ENCODE results near the gene TBC1D25.

DNA sequence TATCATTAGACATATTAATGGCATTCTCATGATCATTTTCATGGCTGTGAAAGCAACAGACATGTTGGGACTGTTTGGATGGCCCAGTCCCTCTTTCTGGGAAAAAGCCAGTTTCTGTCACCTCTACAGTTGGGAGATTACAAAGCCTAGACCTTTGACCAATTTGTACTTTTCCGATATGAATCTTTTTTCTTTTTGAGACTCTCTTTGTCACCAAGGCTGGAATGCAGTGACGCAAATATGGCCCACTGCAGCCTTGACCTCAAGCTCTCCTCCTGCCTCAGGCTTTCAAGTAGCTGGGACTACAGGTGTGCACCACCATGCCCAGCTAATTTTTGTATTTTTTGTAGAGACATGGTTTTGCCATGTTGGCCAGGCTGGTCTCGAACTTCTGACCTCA lies 9.4 kb downstream of the TBC1D25 start:
- TF ChIP-seq, protein P1, sequence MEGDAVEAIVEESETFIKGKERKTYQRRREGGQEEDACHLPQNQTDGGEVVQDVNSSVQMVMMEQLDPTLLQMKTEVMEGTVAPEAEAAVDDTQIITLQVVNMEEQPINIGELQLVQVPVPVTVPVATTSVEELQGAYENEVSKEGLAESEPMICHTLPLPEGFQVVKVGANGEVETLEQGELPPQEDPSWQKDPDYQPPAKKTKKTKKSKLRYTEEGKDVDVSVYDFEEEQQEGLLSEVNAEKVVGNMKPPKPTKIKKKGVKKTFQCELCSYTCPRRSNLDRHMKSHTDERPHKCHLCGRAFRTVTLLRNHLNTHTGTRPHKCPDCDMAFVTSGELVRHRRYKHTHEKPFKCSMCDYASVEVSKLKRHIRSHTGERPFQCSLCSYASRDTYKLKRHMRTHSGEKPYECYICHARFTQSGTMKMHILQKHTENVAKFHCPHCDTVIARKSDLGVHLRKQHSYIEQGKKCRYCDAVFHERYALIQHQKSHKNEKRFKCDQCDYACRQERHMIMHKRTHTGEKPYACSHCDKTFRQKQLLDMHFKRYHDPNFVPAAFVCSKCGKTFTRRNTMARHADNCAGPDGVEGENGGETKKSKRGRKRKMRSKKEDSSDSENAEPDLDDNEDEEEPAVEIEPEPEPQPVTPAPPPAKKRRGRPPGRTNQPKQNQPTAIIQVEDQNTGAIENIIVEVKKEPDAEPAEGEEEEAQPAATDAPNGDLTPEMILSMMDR (conservative IDR thresholded peaks at IDR 0.05; ENCODE audit: low read length): no peak
- no peak for TF ChIP-seq EZH2phosphoT487 (IDR thresholded peaks at IDR 0.05; ENCODE audit: borderline replicate concordance, low read depth, low read length)

All from OCI-LY7 (cell line).